Chondrocyte (in vitro differentiated cells): ENCODE measurements around the gene CPSF2. TPM values are rescaled to one million over a fixed set of nuclear protein-coding genes. Genes with fewer than 3 reads are reported as not detected.

Source experiments
- total RNA-seq: library from RNA; stranded (reverse); gene quantifications from 3 replicates; pipeline ENCODE4 v1.2.1, GENCODE V29; 2021

Gene CPSF2
- total RNA-seq, 1 donor from 2014 or later: 65.0 TPM

Other genes starting within 250 kb of the CPSF2 start
- gene FBLN5, start 174.3 kb upstream of the CPSF2 start, total RNA-seq: 1,189 to 1,311 TPM (median 1,232 TPM) in 3 replicates
- 90.5 to 104 TPM (median 92.7 TPM) in 3 replicates for gene TRIP11, start 81.9 kb upstream of the CPSF2 start, total RNA-seq
- 20.0 to 26.5 TPM (median 20.4 TPM) in 3 replicates for gene ATXN3, start 15.4 kb upstream of the CPSF2 start, total RNA-seq
- gene NDUFB1, start 263 bp upstream of the CPSF2 start, total RNA-seq: 77.3 to 117 TPM (median 90.4 TPM) in 3 replicates
- gene SLC24A4, start 201.2 kb downstream of the CPSF2 start, total RNA-seq: 0.29 to 0.77 TPM (median 0.37 TPM) in 3 replicates